ENCODE measurements around the gene IKZF3. TPM values are rescaled to one million over a fixed set of nuclear protein-coding genes. Genes with fewer than 3 reads are reported as not detected.
A peak's percentile ranks its signal among the peaks of the same experiment; 100 is the strongest.

The IKZF3 gene
- total and polyA plus RNA-seq, 10 of the 15 experiments (the other 5 are each of a cell fraction or from before 2014, with no cell fraction given) = 5.5 to 98.2 (median 47.6) TPM

GRCh38 chr17:39794249-39794970 is 69.7 kb downstream of the IKZF3 start:
- 0% methylated on average over 2 of the region's 2 CpGs for WGBS (ENCODE audit: insufficient coverage, insufficient replicate concordance, low lambda C conversion rate, missing lambda C conversion rate)
- no TSS peak for BruUV-seq (replicated peaks)
- peak overlapping the region; percentile 50 for H3K4me3 ChIP-seq
- SMC1A ChIA-PET (ENCODE audit: uncharacterized antibody, unreplicated experiment) = interaction anchor here (0.6 to 6.3 kb wide), 21 partner anchors 8 to 173 kb away, joined by 3 to 65 read pairs (median 8); partner anchors contain the start of gene IKZF3
- no peak overlapping the region for H2AFZ ChIP-seq (ENCODE audit: control insufficient read depth, low read depth, low read length)
- intact Hi-C loops (cut with micrococcal nuclease; ENCODE audit: unreplicated experiment) = loop anchor here (2.0 to 5.0 kb wide), 2 partner anchors 37 to 70 kb away; partner anchors contain the start of gene IKZF3
- H4K20me1 ChIP-seq (ENCODE audit: control insufficient read depth, insufficient read depth) = no peaks in the 10 kb centered on the region
- DNase-seq (ENCODE audit: low read depth, low spot score) (peak; percentile 95), ATAC-seq (peak; percentile 98), FAIRE-seq (peak; percentile 92)
- H3K4me1 ChIP-seq (ENCODE audit: control insufficient read depth, insufficient read depth, low read length) = peaks cover 63% of the 10 kb centered on the region
- no peaks in the 10 kb centered on the region for H3K9me3 ChIP-seq (replicated peaks; ENCODE audit: control insufficient read depth, insufficient read depth, low read length)
- CTCF ChIA-PET = interaction anchor here (0.6 to 3.4 kb wide), 14 partner anchors 13 to 237 kb away, joined by 3 to 38 read pairs (median 6); partner anchors contain the start of gene IKZF3
- in situ Hi-C loops (cut with MboI) = no loop called here
- H3K9ac ChIP-seq (ENCODE audit: control insufficient read depth, insufficient read depth, low read length) = peak overlapping the region; percentile 36; the same call in 1 of the 2 replicates
- RAD21 ChIA-PET (ENCODE audit: unreplicated experiment) = interaction anchor here (0.7 to 4.9 kb wide), 15 partner anchors 14 to 173 kb away, joined by 3 to 41 read pairs (median 5); partner anchors contain the start of gene IKZF3
- no peaks in the 10 kb centered on the region for H3K27me3 ChIP-seq (replicated peaks in 1 of 2; ENCODE audit: control insufficient read depth in 2 of 2, insufficient read depth in 2 of 2, low read length in 1 of 2)
- peak overlapping the region; percentile 79 for H3K4me2 ChIP-seq (ENCODE audit: control insufficient read depth, insufficient read depth)
- POLR2A ChIA-PET = interaction anchor here (0.6 to 4.4 kb wide), 16 partner anchors 8 to 91 kb away, joined by 3 to 39 read pairs (median 3); no protein-coding TSS in a partner anchor
- H3K79me2 ChIP-seq (ENCODE audit: control insufficient read depth, insufficient read depth, low read length) = peaks cover 72% of the 10 kb centered on the region
- peaks cover 0 to 27% of the 10 kb centered on the region in 2 experiments; a peak in 3 of 4 replicates for H3K36me3 ChIP-seq (ENCODE audit: control insufficient read depth in 2 of 2, insufficient read depth in 2 of 2, low read length in 1 of 2)
- H3K27ac ChIP-seq (ENCODE audit: control insufficient read depth, insufficient read depth) = peak overlapping the region; percentile 93
- no peak for TF ChIP-seq ASH2L (IDR thresholded peaks at IDR 0.05; ENCODE audit: borderline replicate concordance, low read depth)
- TF ChIP-seq BRCA1 (IDR thresholded peaks at IDR 0.05; ENCODE audit: low read depth, low read length) = no peak
- TF ChIP-seq IKZF2 (IDR thresholded peaks at IDR 0.05) = peak; percentile 91 to 96
- peak; percentile 77 for TF ChIP-seq NBN (IDR thresholded peaks at IDR 0.05)
- no peak for TF ChIP-seq NKRF (conservative IDR thresholded peaks at IDR 0.05)
- TF ChIP-seq FOS (IDR thresholded peaks at IDR 0.05; ENCODE audit: borderline replicate concordance, extremely low read depth, insufficient read length) = no peak
- TF ChIP-seq HDAC2 (IDR thresholded peaks at IDR 0.05) = no peak
- no peak for TF ChIP-seq RFX5 (IDR thresholded peaks at IDR 0.05; ENCODE audit: low read depth, low read length)
- TF ChIP-seq ZNF24 (IDR thresholded peaks at IDR 0.05) = 0 out of 2 replicates have a peak, but pooled peaks have one; percentile 36
- TF ChIP-seq FOXM1 (IDR thresholded peaks at IDR 0.05; ENCODE audit: low read depth, low read length) = peak; percentile 93
- TF ChIP-seq HSF1 (IDR thresholded peaks at IDR 0.05; ENCODE audit: low read depth, low read length) = no peak
- TF ChIP-seq TARDBP (IDR thresholded peaks at IDR 0.05; ENCODE audit: borderline replicate concordance) = no peak
- peak; percentile 96 for TF ChIP-seq NFIC (IDR thresholded peaks at IDR 0.05; ENCODE audit: low read depth, low read length)
- 0 out of 2 replicates have a peak, but pooled peaks have one; percentile 2 for TF ChIP-seq BACH1 (IDR thresholded peaks at IDR 0.05; ENCODE audit: borderline replicate concordance)
- TF ChIP-seq LARP7 (IDR thresholded peaks at IDR 0.05) = no peak
- TF ChIP-seq BCLAF1 (IDR thresholded peaks at IDR 0.05) = no peak
- TF ChIP-seq HCFC1 (IDR thresholded peaks at IDR 0.05; ENCODE audit: low read length) = no peak
- TF ChIP-seq RELA (IDR thresholded peaks at IDR 0.05; ENCODE audit: borderline replicate concordance, partially characterized antibody) = no peak
